HepG2 (cell line): ENCODE data around the gene MTMR10. TPM values are rescaled to one million over a fixed set of nuclear protein-coding genes. Genes with fewer than 3 reads are reported as not detected.

Source experiments
- ATAC-seq: fragments of 200-7000 bp; cut with Tn5 transposase; 3 replicates; pipeline ENCODE4 v1.9.1; 2020; ENCODE audit warnings: mild to moderate bottlenecking, moderate library complexity
- BruUV-seq: library from RNA; stranded (reverse); fragments of 400-500 nt; replicated peaks from 2 replicates; lab custom pipeline; 2021; lab: Mats Ljungman, UMichigan
- CTCF ChIA-PET: fragments of 300-600 bp; formaldehyde crosslinking; extraction: SDS; loops from one replicate; lab custom pipeline; 2021; ENCODE audit warnings: low total read pairs, inconsistent platforms, low intra/inter-chr PET ratio; lab: Yijun Ruan, JAX
- POLR2A ChIA-PET: fragments of 350-600 bp; sonication (Branson Sonifier 250); formaldehyde crosslinking; loops from one replicate; lab custom pipeline; 2020; ENCODE audit warnings: antibody characterized with exemption, inconsistent platforms; lab: Yijun Ruan, JAX
- DNase-seq: peaks from one replicate; pipeline ENCODE4 v3.0.0-alpha.2; 2015; ENCODE audit warnings: low spot score
- FAIRE-seq: peaks from 3 replicates; lab custom pipeline; 2011; peaks lifted over from hg19 to GRCh38; lab: Jason Lieb, UNC
- H2AFZ ChIP-seq: one replicate; pipeline ENCODE4 v1.6.1; 2011; ENCODE audit warnings: low read length, inconsistent platforms
- H3K27ac ChIP-seq: fragments of 300-600 bp; 3 replicates; pipeline ENCODE4 v1.8.0; 2011; ENCODE audit warnings: mixed run types, mild to moderate bottlenecking, mixed read lengths, low read length, inconsistent platforms; ENCODE audit not compliant: insufficient read depth; ENCODE audit errors: extremely low read length
- H3K27me3 ChIP-seq, 2 experiments: fragments of 200-600 bp in 1 of 2; 2 replicates in 1 of 2; 3 replicates in 1 of 2; pipeline versions ENCODE4 v1.6.0 to v1.8.0; 2011; ENCODE audit warnings: low read length in 2 of 2, mild to moderate bottlenecking in 2 of 2, moderate library complexity in 2 of 2, inconsistent platforms in 1 of 2; ENCODE audit not compliant: insufficient read depth in 2 of 2, control insufficient read depth in 1 of 2
- H3K36me3 ChIP-seq, 2 experiments: fragments of 200-600 bp in 1 of 2; replicated peaks in 1 of 2; 2 replicates in 1 of 2; 3 replicates in 1 of 2; pipeline versions ENCODE4 v1.5.1 to v1.8.0; 2011; ENCODE audit warnings: low read length in 2 of 2, inconsistent platforms in 1 of 2; ENCODE audit not compliant: insufficient read depth in 2 of 2, control insufficient read depth in 1 of 2
- H3K4me1 ChIP-seq: 2 replicates; pipeline ENCODE4 v1.5.1; 2012; ENCODE audit warnings: low read length, inconsistent platforms; ENCODE audit not compliant: insufficient read depth
- H3K4me2 ChIP-seq: 2 replicates; pipeline ENCODE4 v1.6.0; 2011; ENCODE audit warnings: low read depth, low read length, inconsistent platforms
- H3K4me3 ChIP-seq, 3 experiments: fragments of 200-600 bp in 1 of 3; sonication (generic), shearing (Covaris generic) in 1 of 3; replicated peaks in 1 of 3; 2 replicates each; pipeline ENCODE4 v1.5.1; 2011 to 2016; ENCODE audit warnings: low read length in 3 of 3, inconsistent platforms in 2 of 3, low read depth in 2 of 3, mild to moderate bottlenecking in 2 of 3, control low read depth in 1 of 3, mixed read lengths in 1 of 3; ENCODE audit not compliant: insufficient read depth in 1 of 3
- H3K79me2 ChIP-seq: one replicate; pipeline ENCODE4 v1.6.1; 2011; ENCODE audit warnings: low read length, inconsistent platforms; ENCODE audit not compliant: insufficient read depth
- H3K9ac ChIP-seq: 2 replicates; pipeline ENCODE4 v1.6.0; 2011; ENCODE audit warnings: mild to moderate bottlenecking, low read depth, low read length, inconsistent platforms; ENCODE audit not compliant: insufficient read depth
- H3K9me3 ChIP-seq: 2 replicates; pipeline ENCODE4 v1.5.1; 2012; ENCODE audit warnings: mild to moderate bottlenecking, low read length
- H4K20me1 ChIP-seq: 2 replicates; pipeline ENCODE4 v1.6.0; 2011; ENCODE audit warnings: inconsistent platforms, mild to moderate bottlenecking, low read length, moderate library complexity; ENCODE audit not compliant: insufficient read depth
- ATF7-NPFF ChIP-seq: sonication (generic); formaldehyde crosslinking; IDR thresholded peaks from 2 replicates; pipeline ENCODE4 v1.8.1; 2023; ENCODE audit warnings: mild to moderate bottlenecking, low read depth, missing genetic modification reagents, moderate library complexity
- CHD4 ChIP-seq: fragments of 200-600 bp; sonication (generic); IDR thresholded peaks from 2 replicates; pipeline ENCODE4 v1.7.0; 2017; ENCODE audit warnings: mild to moderate bottlenecking, low read length, borderline replicate concordance
- KAT8 ChIP-seq: IDR thresholded peaks from 2 replicates; pipeline ENCODE4 v1.6.1; 2016; ENCODE audit warnings: missing genetic modification reagents, missing compliant biosample characterization
- PHF21A ChIP-seq: sonication (generic); formaldehyde crosslinking; IDR thresholded peaks from 2 replicates; pipeline ENCODE4 v1.5.0; 2020; ENCODE audit warnings: mild to moderate bottlenecking, missing genetic modification reagents
- REPIN1 ChIP-seq: sonication (generic); formaldehyde crosslinking; IDR thresholded peaks from 2 replicates; pipeline ENCODE4 v1.8.0; 2022; ENCODE audit warnings: missing genetic modification reagents, low read depth, mild to moderate bottlenecking, borderline replicate concordance
- SYNCRIP ChIP-seq: fragments of 200-400 bp; formaldehyde crosslinking; IDR thresholded peaks from 2 replicates; pipeline ENCODE4 v1.6.1; 2018; ENCODE audit warnings: mild to moderate bottlenecking, low read depth, low read length; ENCODE audit not compliant: insufficient read depth
- ZBED4 ChIP-seq: sonication (generic); formaldehyde crosslinking; IDR thresholded peaks from 2 replicates; pipeline ENCODE4 v1.4.0; 2020; ENCODE audit warnings: missing genetic modification reagents, borderline replicate concordance
- ZNF121 ChIP-seq: sonication (generic); formaldehyde crosslinking; IDR thresholded peaks from 2 replicates; pipeline ENCODE4 v1.5.0; 2020; ENCODE audit warnings: mild to moderate bottlenecking, missing genetic modification reagents
- ZNF530 ChIP-seq: sonication (generic); formaldehyde crosslinking; IDR thresholded peaks from 2 replicates; pipeline ENCODE4 v1.5.0; 2020; ENCODE audit warnings: low read depth, mild to moderate bottlenecking, missing genetic modification reagents
- ZNF775 ChIP-seq: sonication (generic); formaldehyde crosslinking; IDR thresholded peaks from 2 replicates; pipeline ENCODE4 v1.4.0; 2020; ENCODE audit warnings: missing genetic modification reagents, mild to moderate bottlenecking, moderate library complexity, borderline replicate concordance
- ZNF777 ChIP-seq: sonication (generic); formaldehyde crosslinking; IDR thresholded peaks from 2 replicates; pipeline ENCODE4 v1.4.0; 2020; ENCODE audit warnings: missing genetic modification reagents
- WGBS: methylation state at CpG from one replicate; pipeline ENCODE4 v1.1.6; 2017; ENCODE audit warnings: low lambda C conversion rate; 5-methylcytosine and 5-hydroxymethylcytosine counted together
- in situ Hi-C: cut with HindIII; loops from 2 replicates; pipeline ENCODE4 v1.10.0; 2017; ENCODE audit warnings: low pct_unique_long_range_greater_than_20kb; ENCODE audit not compliant: extremely low pct_ligation_motif_present
- intact Hi-C: fragments of 100-400 bp; cut with micrococcal nuclease; formaldehyde crosslinking; loops from one replicate; pipeline ENCODE4 v1.10.0; 2022; ENCODE audit not compliant: unreplicated experiment
- polyA plus RNA-seq, 8 experiments: library from polyadenylated mRNA; depleted of rRNA in 3 of 8; stranded (reverse) in 7 of 8; unstranded in 1 of 8; fragments of >200 nt; fragmentation: Illumina TruSeq in 4 of 8; extraction: Trizol in 4 of 8; gene quantifications; 2 replicates each; pipeline versions ENCODE4 v1.2.1 to v1.2.3, GENCODE V29; 2011 to 2016; ENCODE audit warnings: low read depth in 4 of 8, missing spikeins in 1 of 8, mixed read lengths in 1 of 8; ENCODE audit not compliant: insufficient read depth in 1 of 8
- total RNA-seq, 5 experiments: library from RNA; depleted of rRNA; stranded (reverse); fragments of >200 nt; fragmentation: Illumina TruSeq; extraction: Trizol; gene quantifications; 2 replicates each; pipeline ENCODE4 v1.2.3, GENCODE V29; 2016; ENCODE audit warnings: low read depth in 1 of 5
- TF ChIP-seq, protein P1 (sequence below): sonication (generic); formaldehyde crosslinking; IDR thresholded peaks from 2 replicates; pipeline ENCODE4 v1.5.0; 2020; ENCODE audit warnings: missing genetic modification reagents
- TF ChIP-seq, protein P2 (sequence below): sonication (generic); formaldehyde crosslinking; IDR thresholded peaks from 2 replicates; pipeline ENCODE4 v1.4.0; 2020; ENCODE audit warnings: missing genetic modification reagents, borderline replicate concordance

Gene MTMR10
- total and polyA plus RNA-seq, 2 of the 13 experiments (the other 11 are each of a cell fraction or from before 2014, with no cell fraction given), result 10.2 to 17.4 TPM

GRCh38 chr15:30918366-30918765, 73.1 kb downstream of the MTMR10 start:
- no peak overlapping the region for H2AFZ ChIP-seq
- intact Hi-C loops, result no loop called here

More at GRCh38 chr15:30918366-30918765, 73.1 kb downstream of the MTMR10 start:
- Histone ChIP-seq H3K36me3 (peaks cover 10 to 66% of the 10 kb centered on the region in 2 experiments), H3K9me3 (no peaks in the 10 kb centered on the region), H3K4me3 (no peak overlapping the region), H3K4me2 (no peak overlapping the region), H3K9ac (no peak overlapping the region), H3K4me1 (no peaks in the 10 kb centered on the region), H4K20me1 (no peaks in the 10 kb centered on the region), H3K27me3 (no peaks in the 10 kb centered on the region), H3K27ac (no peak overlapping the region), H3K79me2 (no peaks in the 10 kb centered on the region)
- FAIRE-seq (no peak), DNase-seq (no peak), ATAC-seq (no peak)
- WGBS, result 98% methylated on average over 5 of the region's 5 CpGs
- in situ Hi-C loops, result no loop called here
- no TSS peak for BruUV-seq
- TF ChIP-seq ZNF775 (CRISPR knock-in tag) (no peak), ZBED4 (no peak), ZNF121 (CRISPR knock-in tag) (no peak), PHF21A (CRISPR knock-in tag) (no peak), ZNF777 (no peak), ZNF530 (CRISPR knock-in tag) (no peak), ATF7-NPFF (CRISPR knock-in tag) (no peak), CHD4 (no peak), REPIN1 (CRISPR knock-in tag) (no peak), KAT8 (no peak), SYNCRIP (no peak)
- TF ChIP-seq, protein P1, sequence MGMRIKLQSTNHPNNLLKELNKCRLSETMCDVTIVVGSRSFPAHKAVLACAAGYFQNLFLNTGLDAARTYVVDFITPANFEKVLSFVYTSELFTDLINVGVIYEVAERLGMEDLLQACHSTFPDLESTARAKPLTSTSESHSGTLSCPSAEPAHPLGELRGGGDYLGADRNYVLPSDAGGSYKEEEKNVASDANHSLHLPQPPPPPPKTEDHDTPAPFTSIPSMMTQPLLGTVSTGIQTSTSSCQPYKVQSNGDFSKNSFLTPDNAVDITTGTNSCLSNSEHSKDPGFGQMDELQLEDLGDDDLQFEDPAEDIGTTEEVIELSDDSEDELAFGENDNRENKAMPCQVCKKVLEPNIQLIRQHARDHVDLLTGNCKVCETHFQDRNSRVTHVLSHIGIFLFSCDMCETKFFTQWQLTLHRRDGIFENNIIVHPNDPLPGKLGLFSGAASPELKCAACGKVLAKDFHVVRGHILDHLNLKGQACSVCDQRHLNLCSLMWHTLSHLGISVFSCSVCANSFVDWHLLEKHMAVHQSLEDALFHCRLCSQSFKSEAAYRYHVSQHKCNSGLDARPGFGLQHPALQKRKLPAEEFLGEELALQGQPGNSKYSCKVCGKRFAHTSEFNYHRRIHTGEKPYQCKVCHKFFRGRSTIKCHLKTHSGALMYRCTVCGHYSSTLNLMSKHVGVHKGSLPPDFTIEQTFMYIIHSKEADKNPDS (CRISPR knock-in tag), result no peak
- TF ChIP-seq, protein P2, sequence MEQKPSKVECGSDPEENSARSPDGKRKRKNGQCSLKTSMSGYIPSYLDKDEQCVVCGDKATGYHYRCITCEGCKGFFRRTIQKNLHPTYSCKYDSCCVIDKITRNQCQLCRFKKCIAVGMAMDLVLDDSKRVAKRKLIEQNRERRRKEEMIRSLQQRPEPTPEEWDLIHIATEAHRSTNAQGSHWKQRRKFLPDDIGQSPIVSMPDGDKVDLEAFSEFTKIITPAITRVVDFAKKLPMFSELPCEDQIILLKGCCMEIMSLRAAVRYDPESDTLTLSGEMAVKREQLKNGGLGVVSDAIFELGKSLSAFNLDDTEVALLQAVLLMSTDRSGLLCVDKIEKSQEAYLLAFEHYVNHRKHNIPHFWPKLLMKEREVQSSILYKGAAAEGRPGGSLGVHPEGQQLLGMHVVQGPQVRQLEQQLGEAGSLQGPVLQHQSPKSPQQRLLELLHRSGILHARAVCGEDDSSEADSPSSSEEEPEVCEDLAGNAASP, result no peak
- ChIA-PET POLR2A (no interaction called here), CTCF (no interaction called here)
